ENCODE measurements around the gene CDH2.
"Not testable (repeated sequence)": the region's sequence is repeated elsewhere in the genome, so short reads cannot be mapped to it uniquely, and the experiment has no call there.

CDH2 gene

GRCh38 chr18:27976806-27977408 lies 200.0 kb downstream of the CDH2 start:
- DNase-seq = no peak

- no peak for DNase-seq
Measured at GRCh38 chr18:27970321-27970720, 206.6 kb downstream of the CDH2 start.

GRCh38 chr18:27969206-27969605 lies 207.7 kb downstream of the CDH2 start:
- DNase-seq = no peak

- no peak for DNase-seq
Measured at GRCh38 chr18:27967913-27968824, 208.8 kb downstream of the CDH2 start.

GRCh38 chr18:27966881-27967280 lies 210.0 kb downstream of the CDH2 start:
- no peak for DNase-seq

- DNase-seq = no peak
Measured at GRCh38 chr18:27964811-27965210, 212.1 kb downstream of the CDH2 start.

GRCh38 chr18:27959101-27959500 lies 217.8 kb downstream of the CDH2 start:
- DNase-seq = no peak

GRCh38 chr18:27956001-27956640 lies 220.8 kb downstream of the CDH2 start:
- no peak for DNase-seq

- DNase-seq = no peak
Measured at GRCh38 chr18:27954226-27954625, 222.7 kb downstream of the CDH2 start.

GRCh38 chr18:27952741-27953140 lies 224.2 kb downstream of the CDH2 start:
- no peak for DNase-seq

GRCh38 chr18:27950648-27951228 lies 226.2 kb downstream of the CDH2 start:
- no peak for DNase-seq

GRCh38 chr18:27948986-27949385 lies 227.9 kb downstream of the CDH2 start:
- no peak for DNase-seq

- no peak for DNase-seq
Measured at GRCh38 chr18:27942706-27943105, 234.2 kb downstream of the CDH2 start.

- DNase-seq = no peak
Measured at GRCh38 chr18:27931535-27931934, 245.4 kb downstream of the CDH2 start.

- DNase-seq = no peak
Measured at GRCh38 chr18:27922780-27923179, 254.2 kb downstream of the CDH2 start.

- no peak for DNase-seq
Measured at GRCh38 chr18:27921904-27922751, 254.8 kb downstream of the CDH2 start.

GRCh38 chr18:27921392-27921791 lies 255.5 kb downstream of the CDH2 start:
- DNase-seq = no peak

- no peak for DNase-seq
Measured at GRCh38 chr18:27920836-27921235, 256.1 kb downstream of the CDH2 start.

GRCh38 chr18:27906189-27906588 lies 270.7 kb downstream of the CDH2 start:
- not testable (repeated sequence) for DNase-seq

GRCh38 chr18:27903906-27904305 lies 273.0 kb downstream of the CDH2 start:
- DNase-seq = no peak

- no peak for DNase-seq
Measured at GRCh38 chr18:27901424-27902226, 275.3 kb downstream of the CDH2 start.
